A673 (cell line): ENCODE results near the gene PAK1. TPM values are rescaled to one million over a fixed set of nuclear protein-coding genes. Genes with fewer than 3 reads are reported as not detected.

ENCODE experiments used
- BruUV-seq: library from RNA; stranded (reverse); fragments of 400-500 nt; replicated peaks from 2 replicates; lab custom pipeline; 2021; lab: Mats Ljungman, UMichigan
- CTCF ChIA-PET: fragments of 300-600 bp; sonication (Branson Sonifier 250); formaldehyde crosslinking; loops from one replicate; lab custom pipeline; 2022; ENCODE audit warnings: antibody characterized with exemption; lab: Charles Lee
- POLR2A ChIA-PET: fragments of 300-600 bp; sonication (Branson Sonifier 250); formaldehyde crosslinking; loops from one replicate; lab custom pipeline; 2022; ENCODE audit warnings: antibody characterized with exemption; ENCODE audit not compliant: low non-redundant PET; lab: Charles Lee
- DNase-seq: peaks from one replicate; pipeline ENCODE4 v3.0.0-alpha.2; 2015; ENCODE audit warnings: low spot score
- H3K27ac ChIP-seq: fragments of 200-600 bp; sonication (generic); 2 replicates; pipeline ENCODE4 v1.5.1; 2016; ENCODE audit warnings: mixed run types, low read depth, mild to moderate bottlenecking, mixed read lengths, antibody characterized with exemption, low read length; ENCODE audit not compliant: poor library complexity, severe bottlenecking
- H3K27me3 ChIP-seq: fragments of 200-600 bp; sonication (generic); replicated peaks from 2 replicates; pipeline ENCODE4 v1.6.1; 2017; ENCODE audit warnings: mixed run types, low read depth, mild to moderate bottlenecking, mixed read lengths, antibody characterized with exemption, low read length; ENCODE audit not compliant: insufficient read depth, poor library complexity
- H3K36me3 ChIP-seq: fragments of 200-600 bp; sonication (generic); 2 replicates; pipeline ENCODE4 v1.6.1; 2016; ENCODE audit warnings: mixed run types, mild to moderate bottlenecking, mixed read lengths, antibody characterized with exemption, low read length; ENCODE audit not compliant: insufficient read depth, poor library complexity, severe bottlenecking
- H3K4me1 ChIP-seq: fragments of 200-600 bp; sonication (generic); 2 replicates; pipeline ENCODE4 v1.6.1; 2017; ENCODE audit warnings: mixed run types, mild to moderate bottlenecking, mixed read lengths, antibody characterized with exemption, low read length; ENCODE audit not compliant: insufficient read depth, poor library complexity, severe bottlenecking
- H3K4me3 ChIP-seq: fragments of 200-600 bp; sonication (generic); 2 replicates; pipeline ENCODE4 v1.5.1; 2016; ENCODE audit warnings: low read depth, mixed run types, mild to moderate bottlenecking, mixed read lengths, low read length; ENCODE audit not compliant: poor library complexity, severe bottlenecking
- H3K9me3 ChIP-seq: fragments of 200-600 bp; sonication (generic); 2 replicates; pipeline ENCODE4 v1.6.1; 2016; ENCODE audit warnings: mixed run types, low read depth, mild to moderate bottlenecking, mixed read lengths, antibody characterized with exemption, low read length; ENCODE audit not compliant: poor library complexity, severe bottlenecking
- CTCF ChIP-seq: fragments of 300-800, 200-600 bp; sonication (generic); conservative IDR thresholded peaks from 2 replicates; pipeline ENCODE4 v1.5.1; 2017; ENCODE audit warnings: low read depth, mild to moderate bottlenecking, antibody characterized with exemption, low read length, moderate library complexity, mixed read lengths
- EZH2 ChIP-seq: fragments of 200-600 bp; sonication (generic); IDR thresholded peaks from 2 replicates; pipeline ENCODE4 v1.6.1; 2017; ENCODE audit warnings: borderline replicate concordance, low read depth, mild to moderate bottlenecking, mixed read lengths, antibody characterized with exemption, low read length; ENCODE audit not compliant: poor library complexity, severe bottlenecking
- intact Hi-C: fragments of 100-400 bp; cut with micrococcal nuclease; formaldehyde crosslinking; loops from one replicate; pipeline ENCODE4 v1.10.0; 2022; ENCODE audit not compliant: unreplicated experiment
- total RNA-seq: library from RNA; stranded (reverse); gene quantifications from 2 replicates; pipeline ENCODE4 v1.2.3, GENCODE V29; 2021

PAK1 gene
- total RNA-seq, 1 experiment from 2014 or later, result 44.2 TPM

- Histone ChIP-seq H3K9me3 (no peaks in the 10 kb centered on the region), H3K4me1 (no peaks in the 10 kb centered on the region), H3K27me3 (no peaks in the 10 kb centered on the region), H3K4me3 (no peak overlapping the region), H3K27ac (no peak overlapping the region), H3K36me3 (no peaks in the 10 kb centered on the region)
- intact Hi-C loops, result no loop called here
- CTCF ChIA-PET, result no interaction called here
- BruUV-seq, result no TSS peak
- TF ChIP-seq CTCF, result no peak
- no peak for TF ChIP-seq EZH2
- DNase-seq, result no peak
- POLR2A ChIA-PET, result no interaction called here
These were observed 55.5 kb downstream of the PAK1 start for GRCh38 chr11:77418155-77418970.

GRCh38 chr11:77416357-77416756 lies 57.5 kb downstream of the PAK1 start:
- Histone ChIP-seq H3K9me3 (no peaks in the 10 kb centered on the region), H3K4me1 (no peaks in the 10 kb centered on the region), H3K36me3 (no peaks in the 10 kb centered on the region), H3K4me3 (no peak overlapping the region), H3K27me3 (no peaks in the 10 kb centered on the region), H3K27ac (no peak overlapping the region)
- CTCF ChIA-PET, result no interaction called here
- no peak for DNase-seq
- TF ChIP-seq EZH2 (no peak), CTCF (no peak)
- POLR2A ChIA-PET, result no interaction called here
- no TSS peak for BruUV-seq
- intact Hi-C loops, result no loop called here

- ChIA-PET CTCF (no interaction called here), POLR2A (interaction anchor here (0.6 kb wide), 1 partner anchor 33 kb away, joined by 3 read pairs; no protein-coding TSS in a partner anchor)
- intact Hi-C loops, result no loop called here
- no TSS peak for BruUV-seq
- no peaks in the 10 kb centered on the region for H3K27me3 ChIP-seq
- DNase-seq, result no peak
- no peaks in the 10 kb centered on the region for H3K36me3 ChIP-seq
- H3K27ac ChIP-seq, result no peak overlapping the region
- H3K4me1 ChIP-seq, result peaks cover 6% of the 10 kb centered on the region
- no peak overlapping the region for H3K4me3 ChIP-seq
- no peaks in the 10 kb centered on the region for H3K9me3 ChIP-seq
- no peak for TF ChIP-seq EZH2
- TF ChIP-seq CTCF, result no peak
These were observed 59.9 kb downstream of the PAK1 start for GRCh38 chr11:77413850-77414460.
